Activated T-cell treated with anti-CD3 and anti-CD28 coated beads, Interleukin-2, amount 50 U/mL, for 48 hours (primary cell): ENCODE measurements around the gene ROR2.

Experiments
- DNase-seq, 2 experiments: peaks; one replicate each; pipeline ENCODE4 v3.0.0-alpha.2; 2020

The ROR2 gene

DNA sequence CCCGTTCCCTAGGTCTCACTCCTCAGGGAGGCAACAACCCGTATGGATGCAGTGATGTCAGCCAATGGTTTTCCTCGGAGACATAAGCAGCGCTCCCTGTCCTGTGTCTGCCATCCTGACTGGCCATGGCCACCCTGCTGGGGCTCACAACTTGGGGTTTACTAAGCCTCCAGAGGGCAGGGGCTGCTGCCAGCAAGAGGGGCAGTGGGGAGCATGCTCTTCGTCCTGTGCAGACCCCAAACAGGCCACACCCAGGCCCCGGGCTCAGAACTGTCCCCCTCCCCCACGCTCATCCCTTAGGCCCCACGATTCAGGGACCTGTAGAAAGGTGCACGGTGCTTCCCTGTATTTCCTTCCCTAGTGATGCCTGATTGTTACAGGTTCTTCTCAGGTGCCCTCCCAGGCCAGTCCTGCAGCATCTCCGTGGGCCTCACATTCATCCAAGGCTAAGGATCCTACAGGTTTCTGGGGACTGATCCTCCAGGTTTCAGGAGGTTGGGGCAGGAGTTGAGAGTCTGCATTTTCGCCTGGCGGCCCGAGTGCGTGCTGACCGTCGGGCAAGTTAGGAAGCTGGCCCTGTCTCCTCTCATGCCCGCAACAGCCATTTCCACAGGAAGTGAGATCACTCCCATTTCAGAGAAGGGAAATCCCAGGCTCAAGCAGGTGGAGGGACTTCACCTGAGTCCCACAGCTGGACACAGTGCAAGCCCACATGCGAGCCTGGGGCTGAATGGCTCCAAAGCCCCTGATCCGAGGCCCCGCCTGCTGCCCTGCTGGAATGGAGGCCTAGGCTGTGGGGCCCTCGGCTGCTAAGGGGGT is 217.6 kb downstream of the ROR2 start:
- no peak for DNase-seq

DNA sequence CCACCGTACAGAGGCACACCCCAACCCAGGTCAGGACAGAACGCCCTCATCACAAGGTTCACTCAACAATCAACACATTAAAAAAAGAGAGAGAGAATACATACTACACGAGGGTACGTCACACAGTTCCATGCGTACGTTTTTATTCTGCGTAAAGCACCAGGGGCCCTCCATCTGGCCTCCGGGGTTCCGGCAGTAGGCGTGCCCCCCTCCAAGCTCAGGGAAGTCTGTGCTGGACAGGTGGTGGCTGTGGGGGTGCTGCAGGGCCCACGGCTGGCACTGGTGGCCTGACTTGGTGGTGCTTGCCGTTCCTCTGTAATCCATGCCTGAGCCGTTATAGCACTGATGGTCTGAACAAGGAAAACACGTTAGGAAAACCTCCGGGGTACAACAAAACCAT is 219.2 kb downstream of the ROR2 start:
- DNase-seq: no peak

DNA sequence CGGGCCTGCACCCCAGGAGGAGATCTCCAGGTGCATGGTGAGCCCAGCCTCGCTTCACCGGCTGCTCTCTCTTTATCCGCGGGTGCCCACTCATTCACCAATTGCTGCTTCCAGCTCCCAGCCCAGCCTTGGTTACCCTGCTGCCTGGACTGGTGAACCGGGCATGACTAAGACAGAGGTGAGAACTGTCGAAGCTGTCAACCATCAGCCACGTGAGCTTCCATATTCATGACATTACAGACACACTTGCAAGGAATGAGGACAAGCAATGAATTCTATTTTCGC is 220.5 kb downstream of the ROR2 start:
- no peak for DNase-seq

DNA sequence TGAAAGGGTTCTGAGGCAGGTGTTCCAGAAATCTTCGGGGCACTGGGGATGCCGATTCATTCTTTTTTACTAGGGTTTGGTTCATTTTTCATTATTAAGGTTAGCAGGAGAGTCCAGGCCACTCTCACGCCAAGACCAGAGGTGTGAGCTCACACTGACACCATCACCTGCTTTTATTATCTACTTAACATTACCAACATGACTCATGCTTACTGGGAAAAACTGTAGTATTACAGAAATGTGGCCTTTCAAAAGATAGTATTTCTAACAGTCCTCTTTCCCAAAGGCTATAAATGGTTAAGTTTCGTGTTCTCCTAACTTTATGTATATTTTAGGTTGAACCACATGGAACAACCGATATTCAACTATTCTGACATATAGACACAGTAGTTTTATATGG is 222.1 kb downstream of the ROR2 start:
- no peak for DNase-seq

DNA sequence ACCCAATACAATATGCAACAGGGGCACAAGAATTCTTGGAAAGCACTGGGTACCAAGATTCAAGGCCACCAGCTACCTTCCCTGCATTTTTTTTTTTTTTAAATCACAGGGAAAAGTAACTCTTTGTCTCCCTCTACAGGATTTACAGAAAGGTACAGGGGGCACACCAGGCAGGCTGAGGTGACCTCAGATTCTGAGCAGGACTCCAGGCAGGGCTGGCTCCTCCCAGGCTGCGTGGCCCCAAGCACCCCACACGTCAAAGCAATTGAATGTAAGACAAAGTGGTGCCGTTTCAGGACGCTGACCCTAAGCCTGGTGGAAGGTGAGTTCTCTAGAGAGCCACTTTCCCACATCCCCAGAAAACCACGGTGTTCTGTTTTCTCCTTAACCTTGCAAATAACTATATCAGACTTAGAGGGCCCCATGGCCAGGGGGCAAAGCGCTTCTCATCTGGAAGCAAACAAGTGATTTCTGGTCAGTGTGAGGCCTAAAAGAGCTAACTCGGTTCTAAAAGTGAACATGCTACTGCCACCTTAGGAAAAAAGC is 222.6 kb downstream of the ROR2 start:
- DNase-seq: peak; percentile 47 to 56

DNA sequence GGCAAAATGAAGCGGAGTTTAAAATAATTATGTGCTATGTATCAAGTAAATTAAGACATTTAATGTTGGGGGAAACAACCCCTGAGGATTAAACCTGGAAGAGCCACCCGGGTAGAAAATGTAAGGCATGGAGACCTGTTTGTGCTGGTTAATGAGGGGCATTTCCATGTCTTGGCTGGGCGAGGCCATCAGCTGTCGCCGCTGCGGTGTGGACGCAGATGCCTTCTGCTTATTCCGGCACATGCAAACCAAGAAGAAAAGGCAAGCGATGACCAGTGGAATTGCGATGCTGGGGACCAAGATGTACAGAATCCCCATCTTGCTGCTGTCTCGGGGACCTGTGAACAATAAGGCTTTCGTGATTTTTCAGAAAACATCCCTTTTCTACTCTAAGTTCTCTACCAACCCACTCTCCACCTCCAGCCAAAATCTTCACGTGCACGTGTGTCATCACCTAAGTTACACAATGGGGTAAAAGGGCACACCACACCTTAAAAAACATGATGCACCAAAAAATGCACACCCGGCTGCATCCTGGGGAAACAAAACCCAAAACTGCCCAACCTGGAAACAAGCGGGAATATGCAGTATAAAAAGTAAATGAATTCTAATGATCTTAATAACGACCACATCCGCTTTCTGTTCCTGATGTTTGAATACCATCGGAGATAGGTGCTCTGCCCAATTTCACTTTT is 223.5 kb downstream of the ROR2 start:
- DNase-seq: no peak

DNA sequence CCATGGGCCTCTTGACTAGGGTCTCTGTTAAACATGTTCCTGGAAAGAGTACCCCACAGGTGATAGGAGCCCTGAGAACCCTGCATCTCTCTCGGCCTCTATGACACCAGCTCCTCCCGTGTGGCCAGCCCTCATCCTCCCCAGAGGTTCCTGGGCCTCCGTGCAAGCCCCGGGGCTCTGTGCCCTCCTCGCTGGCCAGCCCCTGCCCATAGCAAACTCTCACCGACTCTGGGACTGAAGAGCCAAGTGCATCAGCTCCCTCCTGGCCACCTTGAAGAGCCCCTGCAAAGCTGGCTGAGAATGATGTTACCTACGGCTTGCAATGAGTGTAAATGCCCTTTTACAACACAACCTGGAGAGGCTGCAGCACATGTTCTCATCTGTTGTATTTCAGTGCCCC is 224.4 kb downstream of the ROR2 start:
- no peak for DNase-seq

DNA sequence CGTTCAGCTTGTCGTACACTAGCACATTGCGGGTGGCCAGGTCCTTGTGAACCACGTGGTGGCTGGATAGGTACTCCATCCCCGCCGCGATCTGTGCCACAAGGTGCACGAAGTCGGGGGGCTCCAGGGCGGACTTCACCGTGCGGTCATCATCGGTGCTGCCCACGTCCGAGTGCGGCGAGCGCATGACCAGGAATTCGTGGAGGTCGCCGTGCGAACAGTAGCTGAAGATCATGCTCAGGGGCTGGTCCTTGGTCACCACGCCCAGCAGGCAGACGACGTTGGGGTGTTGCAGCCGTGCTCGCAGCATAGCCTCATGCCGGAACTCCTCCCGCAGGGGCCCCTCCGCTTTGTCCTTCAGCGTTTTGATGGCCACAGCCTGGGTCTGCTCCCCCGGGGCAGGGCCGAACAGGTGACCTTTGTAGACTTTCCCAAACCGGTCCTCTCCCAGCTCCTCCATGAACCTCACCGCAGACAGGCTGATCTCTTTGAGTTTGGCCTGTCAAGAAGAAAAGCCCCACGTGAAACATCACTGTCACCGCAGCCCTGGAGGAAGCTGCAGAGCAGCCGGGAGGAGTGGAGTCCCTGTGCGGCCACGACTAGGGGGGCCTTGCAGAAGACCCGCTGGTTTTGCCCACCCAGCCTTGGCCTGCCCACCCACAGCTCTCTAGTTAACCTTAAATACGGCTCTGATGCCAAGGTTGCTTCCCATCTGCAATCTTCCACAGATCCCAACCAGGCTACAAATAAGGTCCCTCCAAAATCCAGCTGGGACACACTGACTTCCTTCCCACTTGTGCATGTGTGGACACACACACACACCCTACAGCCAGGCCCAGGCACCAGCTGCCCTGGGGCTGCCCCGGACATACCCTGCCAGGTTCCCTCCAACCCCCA is 225.2 kb downstream of the ROR2 start:
- no peak for DNase-seq

DNA sequence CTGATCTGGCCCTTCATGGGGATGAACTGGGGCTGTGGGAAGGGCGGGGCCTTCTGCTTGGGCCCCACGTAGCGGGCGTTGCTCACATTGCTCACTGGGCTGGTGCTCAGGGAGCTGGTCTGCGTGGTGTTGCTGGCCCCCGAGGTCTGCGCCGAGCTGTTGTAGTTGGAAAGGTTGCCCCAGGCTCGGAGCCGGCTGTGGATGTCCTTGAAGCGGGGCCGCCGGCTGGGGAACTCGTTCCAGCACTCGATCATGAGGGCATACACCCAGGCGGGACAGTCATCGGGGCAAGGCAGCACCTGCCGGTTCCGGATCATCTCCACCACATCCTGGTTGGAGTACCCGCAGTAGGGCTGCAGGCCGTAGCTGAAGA is 226.0 kb downstream of the ROR2 start:
- no peak for DNase-seq

DNA sequence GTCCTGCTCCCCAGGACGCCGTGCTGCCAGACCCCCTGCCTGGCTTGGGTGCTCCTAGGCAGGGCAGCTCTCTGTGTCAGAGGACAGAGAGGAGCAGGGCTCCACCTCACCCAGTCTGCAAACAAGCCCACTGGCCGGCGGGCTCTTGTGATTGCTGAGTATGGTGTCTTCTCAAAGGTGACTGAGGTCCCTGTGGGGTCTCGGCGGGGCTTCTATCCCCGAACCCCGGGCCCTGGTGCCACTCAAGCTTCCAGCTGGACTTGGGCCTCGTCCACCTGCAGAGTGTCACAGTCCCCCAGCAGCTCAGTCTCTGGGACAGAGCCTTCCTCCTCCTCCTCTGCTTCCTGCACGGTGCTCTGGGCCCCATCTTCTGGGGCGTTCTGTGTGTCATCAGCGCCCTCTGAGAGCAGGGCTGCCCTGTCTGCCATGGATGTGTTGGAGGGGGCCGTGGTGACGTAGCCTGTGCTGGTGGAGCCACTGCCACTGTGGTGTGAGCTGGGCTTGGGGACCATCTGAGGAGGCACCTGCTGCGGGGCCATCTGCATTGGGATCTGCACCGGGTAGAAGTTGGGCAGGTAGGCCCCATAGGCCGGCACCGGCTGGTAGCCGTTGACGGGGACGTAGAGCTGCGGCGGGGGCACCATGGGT is 226.5 kb downstream of the ROR2 start:
- no peak for DNase-seq

DNA sequence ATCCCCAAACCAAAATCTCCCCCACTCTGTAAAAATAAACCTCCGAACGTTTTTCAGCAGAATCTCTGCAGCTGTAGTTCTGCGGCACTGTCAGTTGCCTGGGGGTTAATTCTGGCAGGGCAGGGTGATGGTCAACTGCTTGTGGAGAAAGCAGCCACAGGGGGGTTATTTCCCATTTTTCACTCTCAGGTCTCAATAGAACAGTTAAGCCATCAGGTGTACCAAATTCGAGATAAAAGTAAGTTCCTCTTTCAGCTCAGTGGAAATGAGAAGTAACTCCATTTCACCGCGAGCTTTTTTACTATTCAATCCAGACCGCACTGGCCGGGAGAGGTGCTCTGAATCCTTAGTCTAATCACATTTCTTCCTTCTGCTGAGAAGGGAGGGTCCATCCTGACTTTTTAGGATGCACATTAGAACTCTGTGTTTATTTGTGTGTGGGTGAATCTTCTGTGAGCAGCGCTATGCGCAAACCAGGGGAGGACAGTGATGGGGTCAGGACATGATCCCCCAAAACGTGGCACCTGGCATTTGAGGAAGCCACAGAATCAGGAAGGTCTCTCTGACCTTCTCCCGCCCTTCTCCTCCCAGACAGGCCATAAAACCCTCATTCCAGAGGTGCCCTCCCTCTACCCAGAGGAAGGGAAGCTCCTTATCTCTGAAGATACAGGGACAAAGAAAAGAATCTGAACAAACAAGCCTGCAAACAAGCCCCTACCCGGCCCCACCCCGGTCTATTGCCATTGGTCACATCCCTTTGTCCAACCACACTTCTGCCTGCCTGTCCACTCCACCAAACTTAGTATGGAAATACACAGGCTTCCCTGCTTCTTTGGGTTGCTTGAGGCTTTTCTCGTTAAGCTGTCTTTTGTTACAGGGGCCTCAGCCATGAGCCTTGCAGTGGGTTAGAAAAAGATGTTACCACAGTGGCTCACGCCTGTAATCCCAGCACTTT is 229.0 kb downstream of the ROR2 start:
- DNase-seq: no peak

DNA sequence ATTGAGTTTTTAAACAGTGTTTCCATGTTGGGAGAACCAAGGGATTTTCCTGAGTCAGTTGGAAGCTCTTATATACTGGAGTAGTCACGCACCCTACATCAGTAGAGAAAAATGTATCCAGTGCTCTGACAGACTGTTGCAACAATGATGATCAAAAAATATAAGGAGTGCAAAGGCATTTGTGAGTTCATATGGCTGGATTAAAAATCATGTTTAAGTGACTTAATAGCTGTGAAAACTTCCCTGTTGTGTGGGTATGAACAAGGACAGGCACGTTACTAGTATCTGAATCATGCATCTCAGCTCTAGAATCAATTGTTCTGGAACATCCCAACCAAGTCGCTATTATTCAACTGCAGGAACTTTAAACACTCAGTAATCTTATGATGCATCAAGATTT is 229.7 kb downstream of the ROR2 start:
- DNase-seq: no peak

DNA sequence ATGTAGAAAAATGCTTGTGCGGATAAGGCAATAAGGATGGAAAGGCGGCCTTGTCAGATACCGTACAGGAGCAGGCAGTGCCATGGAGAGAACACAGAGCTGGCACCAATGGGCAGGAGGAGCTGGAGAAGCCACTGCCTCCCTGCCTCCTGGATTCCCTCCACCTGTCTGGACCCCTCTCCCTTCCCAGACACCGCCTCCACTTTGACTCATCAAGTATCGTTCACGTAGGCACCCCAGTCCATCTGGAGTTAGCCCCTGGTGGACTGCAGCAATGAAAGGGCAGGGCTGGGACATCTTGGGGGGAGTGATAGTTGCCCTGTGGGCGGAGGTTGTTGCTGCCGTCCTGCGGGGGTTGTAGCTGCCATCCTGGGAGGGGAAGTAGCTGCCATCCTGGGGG is 232.0 kb downstream of the ROR2 start:
- DNase-seq: no peak

DNA sequence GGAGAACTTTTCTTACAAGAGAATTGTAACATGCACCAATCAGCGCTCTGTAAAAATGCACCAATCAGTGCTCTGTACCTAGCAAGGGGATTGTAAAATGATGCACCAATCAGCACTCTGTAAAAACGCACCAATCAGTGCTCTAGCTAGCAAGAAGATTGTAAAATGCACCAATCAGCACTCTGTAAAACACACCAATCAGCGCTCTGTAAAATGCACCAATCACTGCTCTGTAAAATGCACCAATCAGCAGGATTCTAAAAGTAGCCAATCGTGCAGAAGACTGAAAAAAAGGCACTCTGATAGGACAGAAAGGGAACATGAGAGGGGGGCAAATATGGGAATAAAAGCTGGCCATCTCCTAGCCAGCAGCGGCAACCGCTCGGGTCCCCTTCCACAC is 233.2 kb downstream of the ROR2 start:
- DNase-seq: no peak

DNA sequence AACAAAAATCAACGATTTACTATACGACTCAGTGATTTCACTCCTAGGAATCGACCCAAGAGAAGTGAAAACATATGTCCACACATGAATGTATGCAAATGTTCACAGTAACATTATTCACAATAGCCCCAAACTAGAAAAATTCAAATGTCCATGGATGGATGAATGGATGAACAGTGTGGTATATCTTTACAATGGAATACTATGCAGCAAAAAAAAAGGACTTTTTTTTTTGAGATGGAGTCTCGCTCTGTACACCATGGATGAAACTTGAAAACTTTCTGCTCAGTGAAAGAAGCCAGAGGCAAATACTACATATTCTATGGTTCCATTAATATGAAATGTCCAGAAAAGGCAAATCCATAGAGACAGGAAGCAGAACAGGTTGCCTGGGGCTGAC is 233.8 kb downstream of the ROR2 start:
- no peak for DNase-seq

DNA sequence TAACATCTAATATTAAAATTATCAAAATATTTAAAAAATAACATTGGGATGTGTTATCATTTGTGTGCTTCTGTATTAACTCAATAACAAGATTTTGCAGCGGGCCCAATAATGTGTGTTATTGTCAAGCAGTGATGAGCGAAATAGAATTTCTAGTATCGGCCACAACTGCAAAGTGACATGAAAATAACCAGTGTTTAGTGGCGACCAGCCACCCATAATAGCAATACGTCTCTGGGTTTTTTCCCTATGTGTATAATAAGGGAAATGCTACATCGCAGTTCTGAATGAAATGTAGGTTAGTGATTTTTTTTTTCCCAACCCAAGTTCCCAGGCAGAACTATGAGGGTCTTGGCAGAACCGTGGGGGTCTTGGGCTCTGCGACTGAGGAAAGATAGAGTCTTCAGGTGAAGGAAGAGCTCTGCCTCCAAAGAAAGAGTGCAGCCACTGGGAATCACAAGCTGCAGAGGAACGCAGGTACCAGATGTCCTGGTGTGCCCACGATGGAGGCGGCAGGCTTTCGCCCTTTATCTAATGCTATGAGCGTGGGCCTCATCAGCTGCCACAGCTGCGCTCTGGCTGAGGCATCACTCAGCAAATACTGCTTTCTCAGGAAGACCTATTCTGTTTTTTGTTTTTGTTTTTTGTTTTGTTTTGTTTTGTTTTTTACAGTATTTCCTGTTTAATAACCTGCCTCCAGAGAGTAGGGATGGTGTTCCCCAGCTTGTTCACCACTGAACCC is 235.0 kb downstream of the ROR2 start:
- no peak for DNase-seq

DNA sequence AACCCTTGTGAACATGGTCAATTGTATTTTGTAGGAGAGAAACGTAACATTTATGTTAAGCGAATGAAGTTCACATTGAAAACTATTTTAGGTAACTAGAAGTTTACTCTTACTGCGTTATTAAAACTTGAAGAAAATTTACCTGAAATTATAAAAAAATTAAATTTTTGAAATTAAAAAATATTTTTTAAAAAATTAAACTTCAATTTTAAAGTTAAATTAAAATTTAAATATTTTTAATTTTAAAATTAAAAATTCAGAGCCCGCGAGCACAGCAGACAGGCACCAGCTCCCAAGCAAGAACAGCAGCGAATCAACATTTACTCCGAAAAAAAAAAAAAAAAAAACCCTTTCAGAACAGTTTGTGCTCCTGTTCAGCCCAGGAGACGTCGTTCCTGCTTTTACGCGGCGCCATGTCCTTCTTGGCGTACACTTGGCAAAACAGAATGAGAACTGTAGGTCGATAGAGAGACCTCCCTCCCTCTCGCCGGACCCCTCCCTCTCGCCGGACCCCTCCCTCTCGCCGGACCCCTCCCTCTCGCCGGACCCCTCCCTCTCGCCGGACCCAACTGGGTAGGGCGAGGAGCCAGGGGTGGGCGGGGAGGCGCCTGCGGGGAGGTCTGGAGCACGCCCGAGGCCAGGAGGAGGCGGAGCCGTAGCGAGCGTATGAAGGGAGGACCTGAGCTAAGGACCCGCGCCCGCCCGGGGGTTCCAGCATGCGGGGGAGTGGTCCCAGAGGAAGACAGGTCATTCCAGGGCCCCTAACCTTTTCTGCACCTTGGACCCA is 235.8 kb downstream of the ROR2 start:
- peak; percentile 30 to 43 for DNase-seq

DNA sequence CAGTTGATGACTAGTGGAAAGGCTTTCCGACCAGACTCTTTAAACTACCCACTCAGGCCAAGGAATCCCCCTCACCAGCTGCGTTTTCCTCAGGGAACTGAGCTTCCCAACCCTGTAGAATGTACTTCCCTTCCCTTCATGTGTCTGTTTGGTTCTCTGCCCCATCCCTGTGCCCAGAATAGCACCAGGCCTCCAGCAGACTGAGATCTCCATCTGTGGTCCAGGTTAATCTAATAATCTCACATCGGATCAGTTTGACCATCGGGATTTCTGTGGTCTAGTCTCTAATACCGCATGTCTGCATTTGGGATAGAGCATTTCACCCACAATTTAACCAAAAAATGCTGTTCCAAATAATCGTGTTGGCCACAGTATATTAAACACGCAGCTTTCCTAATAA is 237.2 kb downstream of the ROR2 start:
- DNase-seq: no peak

DNA sequence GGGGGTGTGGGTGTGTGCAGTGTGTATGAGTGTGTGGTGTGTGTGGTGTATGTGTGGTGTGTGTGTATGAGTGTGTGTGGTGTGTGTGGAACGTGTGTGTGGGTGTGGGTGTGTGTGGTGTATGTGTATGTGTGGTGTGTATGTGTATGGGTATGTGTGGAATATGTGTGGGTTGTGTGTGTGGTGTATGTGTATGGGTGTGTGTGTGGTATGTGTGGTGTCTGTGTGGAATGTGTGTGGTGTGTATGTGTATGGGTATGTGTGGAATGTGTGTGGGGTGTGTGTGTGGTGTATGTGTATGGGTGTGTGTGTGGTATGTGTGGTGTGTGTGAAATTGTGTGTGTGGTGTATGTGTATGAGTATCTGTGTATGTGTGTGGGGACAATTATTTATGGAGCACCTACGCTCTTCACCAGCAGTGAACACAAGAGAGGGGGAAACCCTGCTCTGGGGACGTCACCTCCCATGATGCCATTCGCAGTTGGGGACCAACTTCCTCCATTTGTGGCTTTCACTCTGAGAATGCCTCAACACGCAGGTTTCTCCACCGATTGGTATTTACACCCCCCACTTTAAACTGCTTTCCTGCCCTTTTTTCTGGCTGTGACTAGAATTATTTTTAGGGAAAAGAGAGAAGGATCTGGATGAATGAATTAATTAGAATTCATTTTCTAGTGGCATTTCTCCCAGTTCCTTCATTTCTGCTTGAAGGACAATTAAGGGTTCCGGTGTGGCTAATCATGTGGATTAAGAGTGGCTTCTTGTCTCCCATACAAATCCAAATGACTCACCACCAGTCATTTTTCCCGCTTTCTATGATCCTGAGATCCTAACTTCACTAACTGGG is 238.1 kb downstream of the ROR2 start:
- DNase-seq: peak; percentile 69 to 78
